Activated T-helper 9 cell treated with anti-CD3 and anti-CD28 coated beads, Interleukin-2, amount 50 U/mL, for 16 hours (primary cell): ENCODE results near the gene RGPD4.
"Not testable (repeated sequence)": the region's sequence is repeated elsewhere in the genome, so short reads cannot be mapped to it uniquely, and the experiment has no call there.

Source experiments
- DNase-seq: peaks from one replicate; pipeline ENCODE4 v3.0.0-alpha.2; 2020; ENCODE audit warnings: low read depth

Gene RGPD4

DNA sequence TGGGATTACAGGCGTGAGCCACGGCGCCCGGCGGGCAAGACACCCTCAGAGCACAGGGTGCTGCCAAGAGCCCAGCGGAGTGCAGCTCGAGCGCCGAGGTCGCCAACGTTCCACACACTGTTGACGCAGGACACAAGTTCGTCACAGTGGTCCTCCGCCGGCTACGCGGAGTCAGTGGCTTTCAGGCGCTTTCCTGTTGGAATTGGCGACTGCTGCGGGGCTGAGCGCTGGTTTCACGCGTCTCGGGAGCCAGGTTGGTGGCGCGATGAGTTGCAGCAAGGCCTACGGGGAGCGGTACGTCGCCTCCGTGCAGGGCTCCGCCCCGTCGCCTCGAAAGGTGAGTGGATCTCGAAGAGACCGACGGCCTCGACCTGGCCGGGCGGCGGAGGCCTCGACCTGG is at the start of gene RGPD4:
Gene RGPD4, plus strand, starts transcription at position 144 of the 400 bp plus-strand sequence. Its CDS starts 122 bp downstream, at position 266.
- DNase-seq, result not testable (repeated sequence)

DNA sequence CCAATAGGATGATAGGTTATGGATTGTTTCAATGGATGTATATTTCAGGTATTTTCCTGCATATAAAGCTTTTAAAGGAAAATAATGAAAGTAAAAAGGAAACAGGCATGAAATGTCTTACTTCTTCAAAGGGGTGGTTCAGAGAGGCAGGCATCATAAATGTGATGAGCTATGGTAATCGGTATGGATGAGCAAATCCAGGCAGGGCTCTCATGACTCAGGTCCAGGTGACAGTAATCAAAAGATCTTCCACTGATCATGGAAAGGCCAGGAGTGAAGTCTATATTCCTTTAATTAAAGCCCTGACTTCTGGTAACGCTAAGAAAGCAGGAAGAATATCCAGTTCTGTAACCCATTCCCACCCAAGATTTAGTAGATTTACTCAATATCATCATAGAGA is 48.7 kb upstream of the RGPD4 start:
- DNase-seq, result no peak

DNA sequence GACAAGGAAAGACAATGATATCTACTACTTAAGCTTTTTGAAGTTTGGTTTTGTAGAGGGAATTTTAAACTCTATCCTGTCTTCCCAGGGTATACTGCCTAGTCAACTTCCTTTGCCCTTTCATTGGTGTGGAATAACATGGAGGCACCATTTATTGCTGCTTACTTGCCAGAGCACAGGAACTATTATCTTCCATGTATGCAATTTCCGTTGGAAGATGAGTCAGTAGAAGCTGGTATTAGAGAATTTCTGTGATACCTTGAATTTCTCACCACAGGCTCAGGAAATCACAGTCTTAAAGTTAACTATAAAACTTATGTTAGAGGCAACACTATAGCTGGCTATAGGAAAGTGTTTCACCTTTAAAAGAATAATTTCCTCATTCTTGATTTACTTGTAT is 40.9 kb upstream of the RGPD4 start:
- no peak for DNase-seq

DNA sequence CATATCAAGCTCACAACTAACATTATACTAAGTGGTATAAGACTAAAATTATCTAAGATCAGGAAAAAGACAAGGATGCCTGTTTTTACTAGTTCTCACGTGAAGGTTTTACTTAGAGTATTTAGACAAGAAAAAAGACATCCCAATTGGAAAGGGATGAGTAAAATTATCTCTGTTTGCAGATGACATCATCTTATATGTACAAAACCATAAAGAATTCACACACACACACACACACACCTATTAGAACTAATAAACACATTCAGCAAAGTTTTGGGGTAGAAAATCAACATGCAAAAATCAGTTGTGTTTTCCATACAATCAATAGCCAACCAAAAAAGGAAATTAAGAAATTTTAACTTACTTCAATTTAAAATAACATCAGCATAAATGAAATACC is 35.9 kb upstream of the RGPD4 start:
- DNase-seq, result no peak

DNA sequence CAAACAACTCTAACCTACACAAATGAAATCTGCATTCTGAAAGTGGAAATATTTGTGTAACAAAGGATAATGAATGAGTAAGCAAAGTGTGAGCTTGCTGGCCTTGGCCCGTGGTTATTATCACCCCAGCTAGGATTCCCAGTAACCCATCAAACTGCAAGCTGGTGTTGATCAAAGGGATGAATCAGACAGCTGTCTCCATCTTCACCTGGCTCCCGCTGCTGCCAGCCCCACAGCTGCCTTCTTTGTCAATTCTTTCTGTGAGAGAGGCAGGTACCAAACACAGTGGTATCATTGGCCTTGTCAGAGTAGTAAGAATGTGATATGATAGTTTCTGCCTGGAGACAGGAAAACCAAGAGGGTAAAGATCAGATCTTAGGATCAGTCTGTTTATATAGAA is 25.2 kb upstream of the RGPD4 start:
- no peak for DNase-seq

DNA sequence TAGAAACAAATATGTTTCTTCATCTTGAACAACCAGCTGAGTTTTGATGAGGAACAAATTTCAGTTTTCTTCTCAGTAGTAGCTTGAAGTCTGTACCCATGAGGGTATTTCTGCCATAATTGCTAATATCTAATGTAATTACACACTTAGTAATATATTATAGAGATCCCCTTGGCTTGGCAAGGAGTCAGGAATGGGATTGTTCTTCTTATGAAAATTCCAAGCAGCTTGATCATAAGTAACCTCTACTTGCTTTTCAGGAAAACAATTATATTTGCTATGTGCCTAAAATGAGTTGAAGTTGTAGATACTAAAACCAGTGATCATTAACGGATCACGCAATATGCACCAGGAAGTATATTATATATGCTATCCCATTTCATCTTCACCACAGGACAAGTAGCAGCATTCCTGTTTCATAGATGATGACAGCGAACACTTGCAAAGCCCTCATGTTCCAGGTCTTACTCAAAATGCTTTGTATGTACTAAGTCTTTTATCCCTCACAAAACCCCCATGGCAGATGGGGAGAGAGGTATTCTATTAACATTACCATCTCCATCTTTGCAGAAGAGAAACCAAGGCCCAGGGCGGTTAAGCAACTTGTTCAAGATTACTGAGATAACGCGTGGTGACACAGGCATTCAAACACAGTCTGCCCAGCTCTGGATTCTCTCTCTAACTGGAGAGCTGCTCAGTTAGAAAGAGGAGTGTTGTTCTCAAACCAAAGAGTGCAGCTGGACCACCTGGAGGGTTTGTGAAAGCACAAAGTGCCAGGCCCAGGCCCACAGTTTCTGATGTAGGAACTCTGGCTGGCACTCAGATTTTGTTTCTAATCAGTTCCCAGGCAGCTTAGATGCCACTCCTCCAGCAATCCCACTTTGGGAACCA is 21.8 kb upstream of the RGPD4 start:
- no peak for DNase-seq

DNA sequence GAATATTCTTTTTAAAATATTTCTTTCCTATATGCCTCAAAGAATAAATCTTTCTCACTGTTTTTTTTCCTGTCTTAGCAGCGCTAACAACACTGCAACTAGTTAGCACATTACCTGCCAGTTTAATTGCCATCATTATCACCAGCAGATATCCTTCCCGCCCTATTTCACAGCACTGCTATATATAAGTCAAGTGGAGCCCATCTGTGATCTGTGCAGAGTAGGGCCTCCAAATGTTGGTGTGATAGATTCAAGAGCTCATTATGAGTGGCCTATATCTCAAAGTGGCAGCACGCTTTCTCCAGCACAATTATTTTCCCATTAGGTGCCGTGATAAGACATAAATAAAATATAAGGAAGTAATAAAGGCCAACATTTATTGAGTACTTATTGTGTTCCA is 19.8 kb upstream of the RGPD4 start:
- no peak for DNase-seq

DNA sequence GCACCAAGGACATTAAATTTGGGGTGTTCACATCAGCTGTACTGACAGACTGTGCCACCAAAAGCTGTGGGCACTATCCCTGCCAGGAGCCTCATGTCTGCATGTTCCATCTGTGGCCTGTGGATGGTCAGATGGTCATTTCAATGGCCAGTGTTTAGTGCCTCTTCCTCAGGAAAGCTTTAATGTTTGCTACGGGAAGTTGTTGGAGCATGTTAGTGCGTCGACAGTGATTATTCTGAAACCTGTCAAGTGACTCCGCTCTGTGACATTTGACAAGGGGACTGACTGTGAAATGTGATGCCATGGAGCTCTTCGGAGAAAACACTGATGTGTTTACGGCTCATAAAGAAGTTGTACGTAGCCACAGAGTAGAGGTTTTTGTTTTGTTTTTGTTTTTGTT is 18.7 kb upstream of the RGPD4 start:
- no peak for DNase-seq

DNA sequence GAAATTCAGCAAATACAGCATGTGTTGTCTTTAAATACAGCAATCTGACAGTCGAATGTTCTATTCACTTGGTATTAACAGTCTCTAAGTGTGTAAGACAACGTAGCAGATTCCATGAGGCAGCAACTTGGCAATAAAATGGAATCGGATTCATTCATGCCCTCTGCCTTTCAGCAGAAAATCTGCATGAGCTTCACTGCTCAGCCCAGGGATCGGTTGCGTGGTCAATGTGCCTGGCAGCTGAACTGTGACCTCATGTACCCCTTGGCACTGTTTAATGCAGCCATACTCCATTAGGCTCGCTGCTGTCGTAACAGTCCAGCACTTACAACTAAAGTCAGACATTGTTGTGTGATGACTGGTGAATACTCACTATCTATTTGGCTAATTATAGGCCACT is 17.7 kb upstream of the RGPD4 start:
- DNase-seq, result no peak

DNA sequence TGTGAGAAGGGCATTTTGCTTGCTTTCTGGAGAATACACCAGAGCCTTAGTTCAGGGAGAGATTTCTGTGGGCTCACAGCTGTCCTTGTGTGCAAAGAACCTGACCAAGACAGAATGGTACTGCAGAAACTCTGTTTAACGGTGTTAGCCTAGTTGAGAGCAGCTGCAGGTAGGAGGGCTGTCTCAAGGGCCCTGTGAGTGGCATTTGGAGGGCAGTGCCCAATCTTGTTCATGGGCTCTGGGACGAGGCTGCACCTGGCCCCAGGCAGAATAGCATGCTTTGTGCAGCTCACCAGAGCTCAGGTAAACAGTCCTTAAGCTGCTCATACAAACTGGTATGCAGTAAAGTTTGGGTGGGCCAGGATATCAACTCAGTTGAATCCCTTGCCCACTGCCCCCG is 16.9 kb upstream of the RGPD4 start:
- no peak for DNase-seq

DNA sequence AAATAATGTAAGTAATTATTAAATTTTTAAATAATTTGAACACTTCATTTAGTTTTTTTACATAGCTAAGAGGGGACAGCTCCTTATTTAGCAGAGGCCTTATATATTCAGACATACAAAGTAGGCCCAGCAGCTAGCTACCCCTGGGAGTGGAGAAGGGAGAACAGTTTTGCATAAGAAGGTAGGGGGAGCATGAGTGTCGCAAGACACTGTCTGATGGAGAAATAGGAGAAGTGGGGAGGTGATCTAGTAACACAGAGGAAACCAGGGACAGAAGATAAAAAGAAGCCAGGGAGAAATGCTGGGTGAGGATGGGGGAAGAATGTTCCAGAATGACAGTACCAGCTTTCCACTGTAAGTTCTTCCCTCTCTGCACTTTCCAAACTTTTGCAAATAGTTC is 16.0 kb upstream of the RGPD4 start:
- no peak for DNase-seq

DNA sequence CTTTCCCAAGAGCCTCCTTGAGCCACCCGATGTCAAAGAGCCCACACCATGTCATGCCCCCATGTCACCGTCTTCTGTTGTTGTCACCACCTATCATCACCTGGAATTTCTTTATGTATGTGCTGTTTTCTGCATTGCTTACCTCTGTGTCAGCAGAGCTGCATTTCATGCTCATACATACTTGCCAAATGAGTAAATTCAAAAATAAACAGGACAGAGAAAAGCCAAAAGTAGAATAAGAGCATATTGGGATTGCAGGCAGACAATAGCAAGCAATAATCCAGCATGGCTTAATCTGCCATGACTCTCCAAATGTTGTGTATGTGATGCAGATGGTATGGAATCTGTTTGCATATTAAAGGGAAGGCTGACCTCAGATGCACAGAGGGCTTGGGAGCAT is 15.3 kb upstream of the RGPD4 start:
- DNase-seq, result no peak

DNA sequence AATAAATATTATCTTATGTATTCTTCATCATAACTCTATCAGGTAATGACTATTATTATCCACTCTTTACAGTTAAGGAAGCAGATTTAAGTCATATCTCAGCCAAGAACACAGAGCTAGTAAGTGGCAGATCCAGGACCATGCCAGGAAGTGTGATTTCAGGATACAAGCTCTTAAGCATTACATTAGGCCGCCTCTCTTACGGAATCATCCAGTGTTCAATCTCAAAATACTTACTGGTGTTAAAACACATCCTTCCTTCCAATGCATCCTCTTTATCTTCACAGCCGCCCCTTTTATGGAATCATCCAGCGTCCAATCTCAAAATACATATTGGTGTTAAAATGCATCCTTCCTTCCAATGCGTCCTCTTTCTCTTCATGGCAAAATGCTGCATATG is 14.7 kb upstream of the RGPD4 start:
- DNase-seq, result no peak

DNA sequence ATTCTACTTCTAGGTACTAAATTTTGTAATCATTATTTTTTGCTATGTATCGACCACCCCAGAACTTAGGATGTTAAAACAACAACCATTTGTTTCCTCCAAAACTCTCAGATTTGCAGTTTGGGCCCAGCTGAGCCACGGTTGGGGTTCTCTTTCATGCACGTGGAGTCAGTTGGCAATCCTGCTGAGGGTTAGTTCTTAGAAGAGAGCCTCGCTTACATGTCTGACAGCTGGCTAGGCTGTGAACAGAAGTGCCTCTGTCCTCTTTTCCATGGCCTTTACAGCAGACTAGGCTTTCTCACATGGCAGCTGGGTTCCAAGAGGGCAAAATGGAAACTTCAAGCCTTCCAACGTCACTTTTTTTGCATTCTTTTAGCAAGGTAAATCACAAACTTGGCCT is 9.3 kb upstream of the RGPD4 start:
- no peak for DNase-seq

DNA sequence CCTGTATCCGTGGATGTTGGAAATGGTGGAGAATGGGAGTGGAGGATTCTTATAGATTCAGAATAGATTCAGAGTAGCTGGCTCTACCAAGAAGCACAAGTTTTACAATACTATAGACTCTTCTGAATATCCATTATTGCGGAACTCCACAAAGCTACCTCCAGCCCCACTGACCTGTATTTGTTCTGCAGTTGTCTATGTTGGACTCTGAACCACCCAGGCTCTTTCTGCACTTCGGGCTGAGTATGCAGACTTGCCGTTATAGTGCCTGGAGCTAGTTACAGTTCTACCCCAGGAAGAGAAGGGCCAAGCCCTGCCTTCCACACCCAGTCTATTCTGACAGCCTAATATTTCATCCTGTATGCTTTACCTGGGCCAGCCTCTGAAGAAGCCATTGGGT is 4.4 kb upstream of the RGPD4 start:
- DNase-seq, result no peak

DNA sequence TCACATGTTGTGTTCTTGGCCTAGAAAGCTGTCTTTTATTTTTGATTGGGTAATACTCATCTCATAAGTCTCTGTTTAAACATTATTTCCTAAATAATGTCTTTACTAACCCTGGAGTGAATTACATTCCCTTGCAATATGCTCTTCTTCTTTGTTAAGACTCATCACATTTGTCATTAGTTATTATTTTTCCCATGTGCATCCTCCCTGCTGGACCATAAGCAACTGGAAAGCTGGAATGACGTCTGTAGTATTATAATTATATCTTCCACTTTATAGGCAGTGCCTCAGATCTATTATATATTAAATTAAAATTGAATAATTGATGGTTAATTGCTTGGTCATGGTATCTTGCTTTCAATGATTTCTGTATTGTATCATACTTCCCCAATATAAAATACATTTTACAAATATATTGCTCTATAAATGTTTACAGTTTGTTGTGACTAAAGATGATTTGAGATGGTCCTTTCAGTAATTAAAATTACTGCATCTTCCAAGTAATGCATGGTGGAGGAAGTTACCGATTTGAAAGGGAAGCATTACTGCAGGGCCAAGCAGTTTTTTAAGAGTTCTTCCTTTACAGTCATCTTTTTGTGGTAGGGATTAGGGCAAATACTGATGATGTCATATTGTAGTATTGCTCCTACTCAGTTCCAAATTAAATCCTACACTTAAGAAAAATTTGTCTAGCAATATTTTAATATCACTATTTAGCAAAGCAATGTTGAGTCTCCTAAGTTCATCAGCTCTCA is 2.1 kb upstream of the RGPD4 start:
- no peak for DNase-seq

DNA sequence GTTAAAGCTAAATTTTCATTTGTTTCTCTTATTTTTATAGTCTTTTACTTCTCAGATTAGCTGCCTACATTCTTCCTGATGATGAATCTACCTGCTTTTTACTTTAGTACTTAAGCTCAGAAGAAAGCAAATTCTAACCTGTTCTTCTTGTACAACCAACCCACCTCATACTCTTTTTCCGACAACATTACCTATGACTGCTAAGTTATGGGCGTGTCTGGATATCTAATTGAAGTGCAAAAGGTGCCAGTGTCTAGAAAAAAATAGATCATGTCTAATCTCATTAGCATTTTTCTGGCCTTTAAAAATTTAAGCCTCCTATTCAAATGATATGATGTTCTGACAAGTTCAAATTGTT is 1.5 kb upstream of the RGPD4 start:
- DNase-seq, result no peak

DNA sequence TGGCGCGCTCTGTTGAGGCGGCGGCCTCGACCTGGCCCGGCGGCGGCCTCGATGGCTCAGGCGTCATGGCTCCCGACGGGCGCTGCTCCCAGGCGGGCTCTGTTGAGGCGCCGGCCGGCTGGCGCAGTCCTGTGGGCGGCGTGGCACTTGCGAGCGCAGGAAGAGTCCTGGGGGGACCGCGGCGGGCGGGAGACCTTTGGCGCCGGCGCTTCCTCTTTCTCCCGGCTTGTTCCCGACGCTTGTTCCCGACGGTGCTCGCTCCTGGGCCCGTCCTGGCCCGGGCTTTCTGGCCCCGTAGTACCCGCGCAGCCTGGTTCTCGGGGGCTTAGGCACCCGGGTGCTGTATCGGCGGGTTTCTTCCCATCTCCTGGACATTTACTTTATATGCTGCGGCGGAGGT is 2.8 kb downstream of the RGPD4 start:
- not testable (repeated sequence) for DNase-seq

DNA sequence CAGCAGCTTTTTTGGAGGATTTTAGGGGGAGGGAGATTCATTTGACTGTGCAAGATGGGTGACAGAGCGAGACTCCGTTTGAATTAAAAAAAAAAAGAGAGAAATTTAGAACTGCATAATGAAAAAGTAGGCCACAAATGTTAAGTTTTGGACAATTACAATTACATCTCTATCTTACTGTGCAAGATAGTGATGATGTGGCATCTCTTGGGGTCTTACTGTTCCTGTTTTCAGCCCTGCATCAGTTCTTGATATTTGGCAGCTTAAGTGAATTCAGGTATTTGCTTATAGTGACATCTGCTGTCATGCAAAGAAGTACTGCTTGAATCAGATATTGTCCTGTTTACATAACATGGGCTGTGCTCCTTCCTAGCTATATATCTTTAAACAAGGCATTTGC is 6.5 kb downstream of the RGPD4 start:
- not testable (repeated sequence) for DNase-seq

DNA sequence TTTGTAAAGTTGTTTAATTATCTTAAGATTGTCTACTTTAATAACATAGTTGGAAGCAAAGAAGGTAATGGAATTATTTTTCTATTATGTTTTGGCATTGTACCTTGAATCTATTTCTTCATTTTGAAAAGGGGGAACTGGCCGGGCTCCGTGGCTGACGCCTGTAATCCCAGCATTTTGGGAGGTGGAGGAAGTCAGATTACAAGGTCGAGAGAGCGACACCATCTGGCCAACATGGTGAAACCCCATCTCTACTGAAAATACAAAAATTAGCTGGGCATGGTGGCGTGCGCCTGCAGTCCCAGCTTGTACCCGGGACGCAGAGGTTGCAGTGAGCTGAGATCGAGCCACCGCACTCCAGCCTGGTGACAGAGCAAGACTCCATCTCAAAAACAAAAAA is 6.9 kb downstream of the RGPD4 start:
- DNase-seq, result not testable (repeated sequence)

DNA sequence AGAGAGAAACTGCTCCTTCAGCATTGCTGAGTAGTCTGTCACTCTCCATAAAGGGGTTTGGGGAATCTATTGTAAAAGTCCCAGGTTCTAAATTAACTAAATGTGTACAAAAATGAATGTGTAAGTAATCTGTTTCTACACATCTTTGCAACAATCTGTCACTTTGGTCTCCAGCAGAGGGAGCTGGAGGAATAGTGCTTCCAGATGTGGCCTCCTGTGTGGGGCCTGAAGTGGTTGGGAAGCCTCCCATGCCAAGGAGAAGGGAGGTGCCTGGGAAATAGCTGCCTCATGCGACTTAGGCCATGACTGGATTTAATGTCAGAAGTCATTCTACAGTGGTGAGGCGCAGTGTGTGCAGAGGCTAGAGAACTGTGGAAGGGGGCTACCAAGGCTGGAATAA is 89.4 kb downstream of the RGPD4 start:
- DNase-seq, result not testable (repeated sequence)

DNA sequence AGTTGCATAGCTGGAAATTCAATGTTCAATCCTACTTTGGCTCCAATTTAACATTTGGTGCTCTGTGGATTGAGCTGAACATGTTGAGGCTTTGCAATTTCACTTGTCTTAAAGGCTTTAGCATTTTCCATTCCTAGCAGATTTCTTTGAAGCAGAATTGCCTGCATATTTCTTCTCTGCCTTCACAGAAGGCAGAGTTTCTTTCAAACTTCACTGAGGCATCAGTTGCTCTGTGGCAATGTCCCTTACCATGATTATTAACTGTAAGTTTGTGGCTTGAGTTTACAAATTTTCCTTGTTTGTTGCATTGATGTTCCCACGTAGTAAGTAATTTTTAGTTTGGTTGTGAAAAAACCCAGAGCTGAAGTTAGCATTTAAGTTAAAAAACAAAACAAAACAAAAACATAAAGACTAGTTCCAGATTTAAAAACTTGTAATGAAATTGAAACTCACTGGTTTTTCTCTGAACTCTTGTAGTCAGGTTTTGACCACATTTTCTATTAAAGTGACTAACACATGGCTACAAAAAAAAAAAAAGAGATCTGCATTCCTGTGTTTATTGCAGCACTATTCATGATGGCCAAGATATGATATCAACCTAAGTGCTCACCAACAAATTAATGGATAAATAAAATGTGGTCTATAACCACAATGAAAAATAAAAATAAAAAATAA is 90.1 kb downstream of the RGPD4 start:
- not testable (repeated sequence) for DNase-seq

DNA sequence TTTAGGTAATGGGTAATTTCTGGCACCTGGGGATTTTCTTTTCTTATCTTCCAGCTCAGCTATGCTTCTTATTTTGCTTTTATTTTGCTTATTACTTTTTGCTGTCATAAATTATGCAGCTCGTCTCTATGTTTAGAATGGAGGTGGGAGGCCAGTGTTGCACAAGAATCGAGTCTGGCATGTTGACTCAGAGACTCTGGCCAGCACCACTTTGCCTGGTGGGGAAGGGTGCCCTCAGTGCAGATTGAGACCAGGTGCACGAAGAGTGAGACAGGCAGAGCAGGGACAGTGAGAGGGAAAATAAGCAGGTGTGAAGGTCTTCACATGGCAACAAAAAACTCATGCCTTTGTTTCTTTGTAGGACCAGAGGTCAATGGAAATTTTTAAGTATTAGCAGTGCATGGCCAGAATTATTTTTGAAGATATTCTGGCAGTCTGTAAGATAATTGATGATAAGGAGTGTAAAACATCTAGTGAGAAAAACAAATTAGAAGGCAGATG is 100.4 kb downstream of the RGPD4 start:
- DNase-seq, result no peak
